HepG2 (cell line): ENCODE results near the gene RAPGEF5. TPM values are rescaled to one million over a fixed set of nuclear protein-coding genes. Genes with fewer than 3 reads are reported as not detected.

ENCODE experiments used
- ATAC-seq: fragments of 200-7000 bp; cut with Tn5 transposase; 3 replicates; pipeline ENCODE4 v1.9.1; 2020; ENCODE audit warnings: mild to moderate bottlenecking, moderate library complexity
- BruUV-seq: library from RNA; stranded (reverse); fragments of 400-500 nt; replicated peaks from 2 replicates; lab custom pipeline; 2021; lab: Mats Ljungman, UMichigan
- CTCF ChIA-PET: fragments of 300-600 bp; formaldehyde crosslinking; extraction: SDS; loops from one replicate; lab custom pipeline; 2021; ENCODE audit warnings: low total read pairs, inconsistent platforms, low intra/inter-chr PET ratio; lab: Yijun Ruan, JAX
- POLR2A ChIA-PET: fragments of 350-600 bp; sonication (Branson Sonifier 250); formaldehyde crosslinking; loops from one replicate; lab custom pipeline; 2020; ENCODE audit warnings: antibody characterized with exemption, inconsistent platforms; lab: Yijun Ruan, JAX
- DNase-seq: peaks from one replicate; pipeline ENCODE4 v3.0.0-alpha.2; 2015; ENCODE audit warnings: low spot score
- FAIRE-seq: peaks from 3 replicates; lab custom pipeline; 2011; peaks lifted over from hg19 to GRCh38; lab: Jason Lieb, UNC
- H2AFZ ChIP-seq: one replicate; pipeline ENCODE4 v1.6.1; 2011; ENCODE audit warnings: low read length, inconsistent platforms
- H3K27ac ChIP-seq: fragments of 300-600 bp; 3 replicates; pipeline ENCODE4 v1.8.0; 2011; ENCODE audit warnings: mixed run types, mild to moderate bottlenecking, mixed read lengths, low read length, inconsistent platforms; ENCODE audit not compliant: insufficient read depth; ENCODE audit errors: extremely low read length
- H3K27me3 ChIP-seq, 2 experiments: fragments of 200-600 bp in 1 of 2; 2 replicates in 1 of 2; 3 replicates in 1 of 2; pipeline versions ENCODE4 v1.6.0 to v1.8.0; 2011; ENCODE audit warnings: low read length in 2 of 2, mild to moderate bottlenecking in 2 of 2, moderate library complexity in 2 of 2, inconsistent platforms in 1 of 2; ENCODE audit not compliant: insufficient read depth in 2 of 2, control insufficient read depth in 1 of 2
- H3K36me3 ChIP-seq, 2 experiments: fragments of 200-600 bp in 1 of 2; replicated peaks in 1 of 2; 2 replicates in 1 of 2; 3 replicates in 1 of 2; pipeline versions ENCODE4 v1.5.1 to v1.8.0; 2011; ENCODE audit warnings: low read length in 2 of 2, inconsistent platforms in 1 of 2; ENCODE audit not compliant: insufficient read depth in 2 of 2, control insufficient read depth in 1 of 2
- H3K4me1 ChIP-seq: 2 replicates; pipeline ENCODE4 v1.5.1; 2012; ENCODE audit warnings: low read length, inconsistent platforms; ENCODE audit not compliant: insufficient read depth
- H3K4me2 ChIP-seq: 2 replicates; pipeline ENCODE4 v1.6.0; 2011; ENCODE audit warnings: low read depth, low read length, inconsistent platforms
- H3K4me3 ChIP-seq, 3 experiments: fragments of 200-600 bp in 1 of 3; sonication (generic), shearing (Covaris generic) in 1 of 3; replicated peaks in 1 of 3; 2 replicates each; pipeline ENCODE4 v1.5.1; 2011 to 2016; ENCODE audit warnings: low read length in 3 of 3, inconsistent platforms in 2 of 3, low read depth in 2 of 3, mild to moderate bottlenecking in 2 of 3, control low read depth in 1 of 3, mixed read lengths in 1 of 3; ENCODE audit not compliant: insufficient read depth in 1 of 3
- H3K79me2 ChIP-seq: one replicate; pipeline ENCODE4 v1.6.1; 2011; ENCODE audit warnings: low read length, inconsistent platforms; ENCODE audit not compliant: insufficient read depth
- H3K9ac ChIP-seq: 2 replicates; pipeline ENCODE4 v1.6.0; 2011; ENCODE audit warnings: mild to moderate bottlenecking, low read depth, low read length, inconsistent platforms; ENCODE audit not compliant: insufficient read depth
- H3K9me3 ChIP-seq: 2 replicates; pipeline ENCODE4 v1.5.1; 2012; ENCODE audit warnings: mild to moderate bottlenecking, low read length
- H4K20me1 ChIP-seq: 2 replicates; pipeline ENCODE4 v1.6.0; 2011; ENCODE audit warnings: inconsistent platforms, mild to moderate bottlenecking, low read length, moderate library complexity; ENCODE audit not compliant: insufficient read depth
- ARNTL ChIP-seq: sonication (generic); formaldehyde crosslinking; IDR thresholded peaks from 2 replicates; pipeline ENCODE4 v1.4.0; 2020; ENCODE audit warnings: mild to moderate bottlenecking, missing genetic modification reagents
- CBX5 ChIP-seq: sonication (generic); formaldehyde crosslinking; IDR thresholded peaks from 2 replicates; pipeline ENCODE4 v1.4.0; 2020; ENCODE audit warnings: missing genetic modification reagents, borderline replicate concordance
- JUN ChIP-seq: sonication (generic); formaldehyde crosslinking; IDR thresholded peaks from 2 replicates; pipeline ENCODE4 v1.4.0; 2020; ENCODE audit warnings: mild to moderate bottlenecking, missing genetic modification reagents
- MAZ ChIP-seq, 2 experiments: sonication (generic) in 1 of 2; formaldehyde crosslinking in 1 of 2; IDR thresholded peaks; 2 replicates each; pipeline versions ENCODE4 v1.5.0 to v1.6.1; 2012 to 2020; ENCODE audit warnings: low read depth in 2 of 2, mild to moderate bottlenecking in 2 of 2, borderline replicate concordance in 1 of 2, improper control_type of control experiment in 1 of 2, low read length in 1 of 2, missing genetic modification reagents in 1 of 2, moderate library complexity in 1 of 2
- SALL1 ChIP-seq: sonication (generic); formaldehyde crosslinking; IDR thresholded peaks from 2 replicates; pipeline ENCODE4 v1.8.0; 2022; ENCODE audit warnings: mild to moderate bottlenecking, missing genetic modification reagents
- YEATS4 ChIP-seq: sonication (generic); formaldehyde crosslinking; IDR thresholded peaks from 2 replicates; pipeline ENCODE4 v1.4.0; 2020; ENCODE audit warnings: missing genetic modification reagents, borderline replicate concordance
- ZFY ChIP-seq: sonication (generic); formaldehyde crosslinking; IDR thresholded peaks from 2 replicates; pipeline ENCODE4 v1.4.0; 2020; ENCODE audit warnings: missing genetic modification reagents
- ZNF713 ChIP-seq: sonication (generic); formaldehyde crosslinking; IDR thresholded peaks from 2 replicates; pipeline ENCODE4 v1.4.0; 2020; ENCODE audit warnings: mild to moderate bottlenecking, missing genetic modification reagents
- ZNF850 ChIP-seq: sonication (generic); formaldehyde crosslinking; conservative IDR thresholded peaks from 2 replicates; pipeline ENCODE4 v1.9.0; 2021; ENCODE audit warnings: mild to moderate bottlenecking, missing genetic modification reagents
- WGBS: methylation state at CpG from one replicate; pipeline ENCODE4 v1.1.6; 2017; ENCODE audit warnings: low lambda C conversion rate; 5-methylcytosine and 5-hydroxymethylcytosine counted together
- in situ Hi-C: cut with HindIII; loops from 2 replicates; pipeline ENCODE4 v1.10.0; 2017; ENCODE audit warnings: low pct_unique_long_range_greater_than_20kb; ENCODE audit not compliant: extremely low pct_ligation_motif_present
- intact Hi-C: fragments of 100-400 bp; cut with micrococcal nuclease; formaldehyde crosslinking; loops from one replicate; pipeline ENCODE4 v1.10.0; 2022; ENCODE audit not compliant: unreplicated experiment
- polyA plus RNA-seq, 8 experiments: library from polyadenylated mRNA; depleted of rRNA in 3 of 8; stranded (reverse) in 7 of 8; unstranded in 1 of 8; fragments of >200 nt; fragmentation: Illumina TruSeq in 4 of 8; extraction: Trizol in 4 of 8; gene quantifications; 2 replicates each; pipeline versions ENCODE4 v1.2.1 to v1.2.3, GENCODE V29; 2011 to 2016; ENCODE audit warnings: low read depth in 4 of 8, missing spikeins in 1 of 8, mixed read lengths in 1 of 8; ENCODE audit not compliant: insufficient read depth in 1 of 8
- total RNA-seq, 5 experiments: library from RNA; depleted of rRNA; stranded (reverse); fragments of >200 nt; fragmentation: Illumina TruSeq; extraction: Trizol; gene quantifications; 2 replicates each; pipeline ENCODE4 v1.2.3, GENCODE V29; 2016; ENCODE audit warnings: low read depth in 1 of 5
- TF ChIP-seq, protein P1 (sequence below): sonication (generic); formaldehyde crosslinking; IDR thresholded peaks from 2 replicates; pipeline ENCODE4 v1.5.0; 2020; ENCODE audit warnings: missing genetic modification reagents
- TF ChIP-seq, protein P2 (sequence below): sonication (generic); formaldehyde crosslinking; IDR thresholded peaks from 2 replicates; pipeline ENCODE4; 2020; ENCODE audit warnings: missing genetic modification reagents, mild to moderate bottlenecking, borderline replicate concordance
- TF ChIP-seq, protein P3 (sequence below): sonication (generic); formaldehyde crosslinking; IDR thresholded peaks from 2 replicates; pipeline ENCODE4 v1.4.0; 2020; ENCODE audit warnings: missing genetic modification reagents
- TF ChIP-seq, protein P4 (sequence below): sonication (generic); formaldehyde crosslinking; IDR thresholded peaks from 2 replicates; pipeline ENCODE4 v1.8.0; 2022; ENCODE audit warnings: low read depth, missing genetic modification reagents

RAPGEF5 gene
- total and polyA plus RNA-seq, 2 of the 13 experiments (the other 11 are each of a cell fraction or from before 2014, with no cell fraction given): 17.1 to 23.4 TPM

DNA sequence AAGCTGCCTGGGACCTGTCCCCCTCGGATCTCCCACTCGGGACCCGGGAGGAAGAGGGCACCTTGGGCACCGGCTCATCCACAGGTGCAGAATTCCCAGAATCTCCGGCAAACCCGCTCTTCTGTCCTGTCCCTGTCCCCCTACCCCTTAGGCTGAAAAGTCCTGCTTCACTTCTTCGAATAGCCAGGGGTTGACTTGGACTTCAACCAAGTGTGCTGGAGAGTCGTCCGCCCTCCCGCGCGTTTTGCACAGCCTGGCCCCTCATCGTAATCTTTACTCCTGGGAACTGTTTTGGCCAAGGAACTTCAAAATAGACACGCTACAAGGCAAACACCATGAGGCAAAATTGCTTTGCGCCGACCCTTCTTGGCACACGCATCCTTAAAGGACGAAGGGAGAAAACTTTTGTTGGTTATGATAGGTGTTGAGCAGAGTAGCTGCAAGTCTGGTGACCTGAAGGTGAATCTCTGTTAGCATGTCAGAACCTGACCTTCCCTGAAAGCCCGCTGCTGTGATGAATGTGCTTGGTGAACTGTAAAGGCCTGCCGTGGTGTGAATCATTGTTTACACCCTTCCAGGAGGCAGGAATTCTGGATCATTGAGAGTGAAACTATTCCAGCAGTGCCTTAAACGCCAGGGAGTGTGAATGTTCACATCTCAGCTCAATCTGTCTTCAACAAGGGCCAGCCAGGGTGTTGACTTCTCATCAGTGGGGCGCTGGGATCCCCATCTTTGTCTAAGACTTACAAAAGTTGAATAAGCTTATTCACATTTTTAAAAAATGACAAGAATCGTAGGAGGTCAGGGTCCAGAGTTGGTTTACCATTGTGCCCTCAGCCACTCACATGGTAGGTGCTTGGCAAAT lies 589 bp upstream of the RAPGEF5 start:
- FAIRE-seq (peak; percentile 96), DNase-seq (peak; percentile 84), ATAC-seq (peak; percentile 67)
- Histone ChIP-seq H3K9ac (peak overlapping the region; percentile 82), H3K4me2 (peak overlapping the region; percentile 95), H4K20me1 (0 out of 2 replicates have a peak, but pooled peaks cover 5% of the 10 kb centered on the region), H3K27me3 (peaks cover 0 to 3% of the 10 kb centered on the region in 2 experiments; a peak in 1 of 5 replicates), H3K27ac (peak overlapping the region; percentile 95), H3K4me1 (peaks cover 82% of the 10 kb centered on the region), H3K9me3 (no peaks in the 10 kb centered on the region), H3K79me2 (peaks cover 38% of the 10 kb centered on the region), H2AFZ (no peak overlapping the region), H3K4me3 (peak overlapping the region; percentile 85 to 93 (median 88)), H3K36me3 (no peaks in the 10 kb centered on the region; a peak in 1 of 5 replicates)
- BruUV-seq: TSS peak; percentile 86
- ChIA-PET POLR2A (interaction anchor here (0.6 to 5.4 kb wide), 7 partner anchors 12 to 445 kb away, joined by 3 to 85 read pairs (median 15); no protein-coding TSS in a partner anchor), CTCF (interaction anchor here (0.9 kb wide), 1 partner anchor 30 kb away, joined by 3 read pairs; no protein-coding TSS in a partner anchor)
- 4% methylated on average over 15 of the region's 23 CpGs for WGBS
- in situ Hi-C loops: no loop called here
- intact Hi-C loops: loop anchor here (1.0 kb wide), 1 partner anchor 87 kb away; no protein-coding TSS in a partner anchor
- TF ChIP-seq ARNTL: peak; percentile 17; the same call in 1 of the 2 replicates
- 0 out of 2 replicates have a peak, but pooled peaks have one; percentile 10 for TF ChIP-seq ZFY (CRISPR knock-in tag)
- 0 out of 2 replicates have a peak, but pooled peaks have one; percentile 1 for TF ChIP-seq MAZ (IDR thresholded peaks at IDR 0.05; ENCODE audit: borderline replicate concordance, low read depth, low read length)
- peak; percentile 26; the same call in 1 of the 2 replicates for TF ChIP-seq MAZ (CRISPR knock-in tag; IDR thresholded peaks at IDR 0.05; ENCODE audit: low read depth)
- TF ChIP-seq, protein P1, sequence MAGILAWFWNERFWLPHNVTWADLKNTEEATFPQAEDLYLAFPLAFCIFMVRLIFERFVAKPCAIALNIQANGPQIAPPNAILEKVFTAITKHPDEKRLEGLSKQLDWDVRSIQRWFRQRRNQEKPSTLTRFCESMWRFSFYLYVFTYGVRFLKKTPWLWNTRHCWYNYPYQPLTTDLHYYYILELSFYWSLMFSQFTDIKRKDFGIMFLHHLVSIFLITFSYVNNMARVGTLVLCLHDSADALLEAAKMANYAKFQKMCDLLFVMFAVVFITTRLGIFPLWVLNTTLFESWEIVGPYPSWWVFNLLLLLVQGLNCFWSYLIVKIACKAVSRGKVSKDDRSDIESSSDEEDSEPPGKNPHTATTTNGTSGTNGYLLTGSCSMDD (CRISPR knock-in tag): no peak
- TF ChIP-seq ZNF850 (CRISPR knock-in tag): no peak
- TF ChIP-seq, protein P2, sequence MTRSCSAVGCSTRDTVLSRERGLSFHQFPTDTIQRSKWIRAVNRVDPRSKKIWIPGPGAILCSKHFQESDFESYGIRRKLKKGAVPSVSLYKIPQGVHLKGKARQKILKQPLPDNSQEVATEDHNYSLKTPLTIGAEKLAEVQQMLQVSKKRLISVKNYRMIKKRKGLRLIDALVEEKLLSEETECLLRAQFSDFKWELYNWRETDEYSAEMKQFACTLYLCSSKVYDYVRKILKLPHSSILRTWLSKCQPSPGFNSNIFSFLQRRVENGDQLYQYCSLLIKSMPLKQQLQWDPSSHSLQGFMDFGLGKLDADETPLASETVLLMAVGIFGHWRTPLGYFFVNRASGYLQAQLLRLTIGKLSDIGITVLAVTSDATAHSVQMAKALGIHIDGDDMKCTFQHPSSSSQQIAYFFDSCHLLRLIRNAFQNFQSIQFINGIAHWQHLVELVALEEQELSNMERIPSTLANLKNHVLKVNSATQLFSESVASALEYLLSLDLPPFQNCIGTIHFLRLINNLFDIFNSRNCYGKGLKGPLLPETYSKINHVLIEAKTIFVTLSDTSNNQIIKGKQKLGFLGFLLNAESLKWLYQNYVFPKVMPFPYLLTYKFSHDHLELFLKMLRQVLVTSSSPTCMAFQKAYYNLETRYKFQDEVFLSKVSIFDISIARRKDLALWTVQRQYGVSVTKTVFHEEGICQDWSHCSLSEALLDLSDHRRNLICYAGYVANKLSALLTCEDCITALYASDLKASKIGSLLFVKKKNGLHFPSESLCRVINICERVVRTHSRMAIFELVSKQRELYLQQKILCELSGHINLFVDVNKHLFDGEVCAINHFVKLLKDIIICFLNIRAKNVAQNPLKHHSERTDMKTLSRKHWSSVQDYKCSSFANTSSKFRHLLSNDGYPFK (CRISPR knock-in tag): peak; percentile 44; the same call in 1 of the 2 replicates
- peak; percentile 56; the same call in 1 of the 2 replicates for TF ChIP-seq YEATS4 (CRISPR knock-in tag)
- peak; percentile 22; the same call in 1 of the 2 replicates for TF ChIP-seq JUN (CRISPR knock-in tag)
- TF ChIP-seq CBX5 (CRISPR knock-in tag): peak; percentile 54; the same call in 1 of the 2 replicates
- TF ChIP-seq, protein P3, sequence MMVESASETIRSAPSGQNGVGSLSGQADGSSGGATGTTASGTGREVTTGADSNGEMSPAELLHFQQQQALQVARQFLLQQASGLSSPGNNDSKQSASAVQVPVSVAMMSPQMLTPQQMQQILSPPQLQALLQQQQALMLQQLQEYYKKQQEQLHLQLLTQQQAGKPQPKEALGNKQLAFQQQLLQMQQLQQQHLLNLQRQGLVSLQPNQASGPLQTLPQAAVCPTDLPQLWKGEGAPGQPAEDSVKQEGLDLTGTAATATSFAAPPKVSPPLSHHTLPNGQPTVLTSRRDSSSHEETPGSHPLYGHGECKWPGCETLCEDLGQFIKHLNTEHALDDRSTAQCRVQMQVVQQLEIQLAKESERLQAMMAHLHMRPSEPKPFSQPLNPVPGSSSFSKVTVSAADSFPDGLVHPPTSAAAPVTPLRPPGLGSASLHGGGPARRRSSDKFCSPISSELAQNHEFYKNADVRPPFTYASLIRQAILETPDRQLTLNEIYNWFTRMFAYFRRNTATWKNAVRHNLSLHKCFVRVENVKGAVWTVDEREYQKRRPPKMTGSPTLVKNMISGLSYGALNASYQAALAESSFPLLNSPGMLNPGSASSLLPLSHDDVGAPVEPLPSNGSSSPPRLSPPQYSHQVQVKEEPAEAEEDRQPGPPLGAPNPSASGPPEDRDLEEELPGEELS: peak; percentile 79
- TF ChIP-seq, protein P4, sequence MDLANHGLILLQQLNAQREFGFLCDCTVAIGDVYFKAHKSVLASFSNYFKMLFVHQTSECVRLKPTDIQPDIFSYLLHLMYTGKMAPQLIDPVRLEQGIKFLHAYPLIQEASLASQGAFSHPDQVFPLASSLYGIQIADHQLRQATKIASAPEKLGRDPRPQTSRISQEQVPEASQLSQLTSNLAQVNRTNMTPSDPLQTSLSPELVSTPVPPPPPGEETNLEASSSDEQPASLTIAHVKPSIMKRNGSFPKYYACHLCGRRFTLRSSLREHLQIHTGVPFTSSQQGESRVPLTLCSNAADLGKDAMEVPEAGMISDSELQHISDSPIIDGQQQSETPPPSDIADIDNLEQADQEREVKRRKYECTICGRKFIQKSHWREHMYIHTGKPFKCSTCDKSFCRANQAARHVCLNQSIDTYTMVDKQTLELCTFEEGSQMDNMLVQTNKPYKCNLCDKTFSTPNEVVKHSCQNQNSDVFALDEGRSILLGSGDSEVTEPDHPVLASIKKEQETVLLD: no peak
- TF ChIP-seq ZNF713 (CRISPR knock-in tag): 0 out of 2 replicates have a peak, but pooled peaks have one; percentile 75
- TF ChIP-seq SALL1 (CRISPR knock-in tag): peak; percentile 62; the same call in 1 of the 2 replicates
